ENCODE results near the gene HMGN1. TPM values are rescaled to one million over a fixed set of nuclear protein-coding genes. Genes with fewer than 3 reads are reported as not detected.

The HMGN1 gene
- total RNA-seq, 1 donor, result 154 TPM

DNA sequence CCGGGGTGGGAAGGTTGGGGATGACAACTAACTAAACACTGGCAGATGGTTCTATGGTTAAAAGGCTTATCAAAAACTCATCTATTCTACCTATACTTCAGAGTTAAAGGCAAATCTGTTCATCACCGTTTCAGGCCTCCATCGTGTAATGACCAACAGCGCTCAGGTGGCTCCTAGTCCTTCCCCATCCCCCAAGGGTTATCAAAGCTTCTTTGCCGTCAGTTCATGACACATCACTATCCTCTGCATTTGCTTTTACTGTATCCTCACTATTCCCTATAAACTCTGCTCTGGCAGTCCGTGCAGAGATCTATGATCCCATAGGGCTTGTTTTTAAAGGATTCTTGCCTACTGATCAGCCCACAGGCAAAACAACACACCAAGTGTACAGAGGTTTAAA is 8.2 kb downstream of the HMGN1 start:
- no peaks in the 10 kb centered on the region for H3K9me3 ChIP-seq (ENCODE audit: low read depth, low read length)

DNA sequence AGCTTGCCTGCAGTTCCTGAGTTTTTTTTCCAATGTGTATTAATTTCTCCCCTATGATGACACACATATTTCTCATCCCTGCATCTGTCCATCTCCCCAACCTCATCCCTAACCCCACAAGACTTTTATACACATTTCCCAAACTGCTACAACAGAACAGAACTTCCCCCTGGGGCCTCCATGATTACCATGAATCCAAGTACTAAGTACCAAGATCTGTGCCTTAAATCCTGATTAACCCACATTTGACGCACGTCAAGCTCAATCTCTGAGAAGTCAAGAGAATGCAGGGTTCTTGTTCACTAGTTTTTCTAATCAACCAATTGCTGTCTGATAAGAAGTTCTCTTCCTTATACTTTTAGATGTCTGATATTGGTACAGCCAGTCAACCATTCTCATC is 9.7 kb downstream of the HMGN1 start:
- H2AFZ ChIP-seq (ENCODE audit: low read length), result no peak overlapping the region
- H3K4me3 ChIP-seq (ENCODE audit: insufficient read depth, low read length), result no peak overlapping the region
- peaks cover under 1% of the 10 kb centered on the region for H4K20me1 ChIP-seq (ENCODE audit: insufficient read depth, low read length)
- H3K9me3 ChIP-seq (ENCODE audit: low read depth, low read length), result no peaks in the 10 kb centered on the region
- no peak overlapping the region for H3K27ac ChIP-seq (ENCODE audit: low read depth, low read length)
- no peaks in the 10 kb centered on the region for H3K4me1 ChIP-seq (ENCODE audit: insufficient read depth, low read length)
- no peak for DNase-seq (ENCODE audit: insufficient read length, low spot score, missing footprints)
- H3K27me3 ChIP-seq (ENCODE audit: insufficient read depth, low read length), result no peaks in the 10 kb centered on the region
- H3K79me2 ChIP-seq (ENCODE audit: insufficient read depth, low read length), result no peaks in the 10 kb centered on the region
- peaks cover 31% of the 10 kb centered on the region for H3K36me3 ChIP-seq (ENCODE audit: insufficient read depth, low read length)
- H3K4me2 ChIP-seq (ENCODE audit: insufficient read depth, low read length), result no peak overlapping the region
- TF ChIP-seq, protein P1, sequence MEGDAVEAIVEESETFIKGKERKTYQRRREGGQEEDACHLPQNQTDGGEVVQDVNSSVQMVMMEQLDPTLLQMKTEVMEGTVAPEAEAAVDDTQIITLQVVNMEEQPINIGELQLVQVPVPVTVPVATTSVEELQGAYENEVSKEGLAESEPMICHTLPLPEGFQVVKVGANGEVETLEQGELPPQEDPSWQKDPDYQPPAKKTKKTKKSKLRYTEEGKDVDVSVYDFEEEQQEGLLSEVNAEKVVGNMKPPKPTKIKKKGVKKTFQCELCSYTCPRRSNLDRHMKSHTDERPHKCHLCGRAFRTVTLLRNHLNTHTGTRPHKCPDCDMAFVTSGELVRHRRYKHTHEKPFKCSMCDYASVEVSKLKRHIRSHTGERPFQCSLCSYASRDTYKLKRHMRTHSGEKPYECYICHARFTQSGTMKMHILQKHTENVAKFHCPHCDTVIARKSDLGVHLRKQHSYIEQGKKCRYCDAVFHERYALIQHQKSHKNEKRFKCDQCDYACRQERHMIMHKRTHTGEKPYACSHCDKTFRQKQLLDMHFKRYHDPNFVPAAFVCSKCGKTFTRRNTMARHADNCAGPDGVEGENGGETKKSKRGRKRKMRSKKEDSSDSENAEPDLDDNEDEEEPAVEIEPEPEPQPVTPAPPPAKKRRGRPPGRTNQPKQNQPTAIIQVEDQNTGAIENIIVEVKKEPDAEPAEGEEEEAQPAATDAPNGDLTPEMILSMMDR (IDR thresholded peaks at IDR 0.05; ENCODE audit: extremely low read depth, low read depth, low read length), result no peak

More for the DNA sequence above, 8.2 kb downstream of the HMGN1 start:
- Histone ChIP-seq H3K4me2 (ENCODE audit: insufficient read depth, low read length) (no peak overlapping the region), H3K4me1 (ENCODE audit: insufficient read depth, low read length) (no peaks in the 10 kb centered on the region), H3K79me2 (ENCODE audit: insufficient read depth, low read length) (peaks cover 9% of the 10 kb centered on the region), H3K27me3 (ENCODE audit: insufficient read depth, low read length) (no peaks in the 10 kb centered on the region), H3K4me3 (ENCODE audit: insufficient read depth, low read length) (no peak overlapping the region), H4K20me1 (ENCODE audit: insufficient read depth, low read length) (peaks cover 15% of the 10 kb centered on the region), H3K27ac (ENCODE audit: low read depth, low read length) (no peak overlapping the region), H2AFZ (ENCODE audit: low read length) (no peak overlapping the region), H3K36me3 (ENCODE audit: insufficient read depth, low read length) (peaks cover 43% of the 10 kb centered on the region)
- TF ChIP-seq, protein P1 (IDR thresholded peaks at IDR 0.05; ENCODE audit: extremely low read depth, low read depth, low read length), result no peak
- DNase-seq (ENCODE audit: insufficient read length, low spot score, missing footprints), result peak; percentile 27

DNA sequence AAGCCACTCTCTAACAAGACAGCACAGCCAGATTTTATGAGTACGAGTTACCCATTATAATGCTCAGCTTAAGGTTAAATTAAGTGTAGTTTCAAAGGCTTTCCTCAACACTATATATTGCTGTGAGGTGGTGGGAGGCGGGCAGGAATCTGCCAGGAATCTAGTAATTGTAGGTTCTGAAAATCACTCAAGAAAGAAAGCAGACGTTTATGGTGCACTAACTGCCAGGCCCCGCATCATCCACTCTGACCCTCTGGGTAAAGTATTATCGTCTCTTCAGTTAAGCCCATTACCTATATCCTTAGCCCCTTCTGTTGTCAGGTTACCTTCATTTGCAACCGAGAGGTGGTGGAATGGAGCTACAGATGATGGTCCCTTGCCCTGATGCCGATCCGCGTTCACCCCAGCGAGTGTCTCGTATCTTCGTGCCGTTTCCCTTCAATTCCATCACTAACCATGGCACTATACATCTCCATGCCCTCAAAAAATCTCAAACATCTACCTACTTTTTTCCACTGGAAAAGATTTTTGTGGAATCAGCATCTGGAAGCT is 12.4 kb downstream of the HMGN1 start:
- Histone ChIP-seq H3K4me2 (ENCODE audit: insufficient read depth, low read length) (peak overlapping the region; percentile 61), H3K79me2 (ENCODE audit: insufficient read depth, low read length) (no peaks in the 10 kb centered on the region), H3K27me3 (ENCODE audit: insufficient read depth, low read length) (no peaks in the 10 kb centered on the region), H3K4me1 (ENCODE audit: insufficient read depth, low read length) (no peaks in the 10 kb centered on the region), H2AFZ (ENCODE audit: low read length) (peak overlapping the region; percentile 69), H3K4me3 (ENCODE audit: insufficient read depth, low read length) (peak overlapping the region; percentile 46), H4K20me1 (ENCODE audit: insufficient read depth, low read length) (no peaks in the 10 kb centered on the region), H3K27ac (ENCODE audit: low read depth, low read length) (no peak overlapping the region), H3K36me3 (ENCODE audit: insufficient read depth, low read length) (peaks cover 11% of the 10 kb centered on the region), H3K9me3 (ENCODE audit: low read depth, low read length) (no peaks in the 10 kb centered on the region)
- DNase-seq (ENCODE audit: insufficient read length, low spot score, missing footprints), result no peak
- TF ChIP-seq, protein P1 (IDR thresholded peaks at IDR 0.05; ENCODE audit: extremely low read depth, low read depth, low read length), result no peak

DNA sequence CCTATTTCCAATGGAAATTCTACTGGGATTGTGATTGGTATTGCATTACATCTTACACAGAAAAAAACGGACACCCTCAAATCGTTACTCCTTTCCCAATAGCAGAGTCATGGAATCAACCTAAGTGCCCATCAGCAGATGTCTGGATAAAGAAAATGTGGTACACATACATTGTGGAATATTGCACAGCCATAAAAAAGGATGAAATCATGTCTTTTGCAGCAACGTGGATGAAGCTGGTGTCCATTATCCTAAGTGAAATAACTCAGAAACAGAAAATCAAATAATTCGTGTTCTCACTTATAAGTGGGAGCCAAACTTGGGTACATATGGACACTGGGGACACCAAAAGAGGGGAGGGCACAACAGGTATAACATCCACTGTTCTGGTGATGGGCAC is 14.3 kb downstream of the HMGN1 start:
- DNase-seq (ENCODE audit: insufficient read length, low spot score, missing footprints), result no peak
- no peaks in the 10 kb centered on the region for H3K4me1 ChIP-seq (ENCODE audit: insufficient read depth, low read length)
- no peaks in the 10 kb centered on the region for H3K36me3 ChIP-seq (ENCODE audit: insufficient read depth, low read length)
- H3K9me3 ChIP-seq (ENCODE audit: low read depth, low read length), result no peaks in the 10 kb centered on the region
- TF ChIP-seq, protein P1 (IDR thresholded peaks at IDR 0.05; ENCODE audit: extremely low read depth, low read depth, low read length), result no peak
- H3K4me2 ChIP-seq (ENCODE audit: insufficient read depth, low read length), result no peak overlapping the region
- no peaks in the 10 kb centered on the region for H3K79me2 ChIP-seq (ENCODE audit: insufficient read depth, low read length)
- H3K27ac ChIP-seq (ENCODE audit: low read depth, low read length), result no peak overlapping the region
- H3K27me3 ChIP-seq (ENCODE audit: insufficient read depth, low read length), result no peaks in the 10 kb centered on the region
- H4K20me1 ChIP-seq (ENCODE audit: insufficient read depth, low read length), result no peaks in the 10 kb centered on the region
- H3K4me3 ChIP-seq (ENCODE audit: insufficient read depth, low read length), result no peak overlapping the region
- H2AFZ ChIP-seq (ENCODE audit: low read length), result no peak overlapping the region

All from osteoblast (primary cell).